Measurements from ENCODE around the gene C22orf23.

- TF ChIP-seq CTCF (IDR thresholded peaks at IDR 0.05) (no peak), EZH2 (IDR thresholded peaks at IDR 0.05; ENCODE audit: borderline replicate concordance, insufficient read depth, low read depth, low read length, poor library complexity, severe bottlenecking) (no peak)
These were observed 46.4 kb upstream of the C22orf23 start for GRCh38 chr22:37999640-38000272.

All from B cell (primary cell).